ENCODE data around the gene CLEC4M. TPM values are rescaled to one million over a fixed set of nuclear protein-coding genes. Genes with fewer than 3 reads are reported as not detected.
A peak's percentile ranks its signal among the peaks of the same experiment; 100 is the strongest.

The CLEC4M gene
- total and polyA plus RNA-seq, 8 donors, result 0.78 to 2.7 (median 1.4) TPM; not detected in 1

DNA sequence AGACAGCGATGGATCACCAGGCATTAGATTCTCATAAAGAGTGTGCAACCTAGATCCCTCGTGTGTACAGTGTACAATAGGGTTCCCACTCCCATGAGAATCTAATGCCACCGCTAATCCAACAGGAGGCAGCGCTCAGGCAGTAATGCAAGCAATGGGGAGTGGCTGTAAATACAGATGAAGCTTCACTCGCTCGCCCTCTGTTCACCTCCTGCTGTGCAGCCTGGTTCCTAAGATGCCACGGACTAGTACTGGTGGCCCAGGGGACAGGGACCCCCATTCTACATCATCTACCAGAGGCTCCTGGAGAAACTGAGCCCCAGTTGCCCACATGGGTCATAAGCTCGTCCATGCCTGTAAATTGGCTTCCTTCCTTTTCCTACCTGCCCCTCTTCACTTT lies 8.0 kb downstream of the CLEC4M start:
- intact Hi-C loops (cut with DNase I), result no loop called here
- ATAC-seq (no peak), DNase-seq (no peak)
- no peaks in the 10 kb centered on the region for H3K9me3 ChIP-seq
- no peak overlapping the region for H3K27ac ChIP-seq
- H3K36me3 ChIP-seq, result no peaks in the 10 kb centered on the region
- no peak overlapping the region for H3K4me3 ChIP-seq
- TF ChIP-seq, protein P1, sequence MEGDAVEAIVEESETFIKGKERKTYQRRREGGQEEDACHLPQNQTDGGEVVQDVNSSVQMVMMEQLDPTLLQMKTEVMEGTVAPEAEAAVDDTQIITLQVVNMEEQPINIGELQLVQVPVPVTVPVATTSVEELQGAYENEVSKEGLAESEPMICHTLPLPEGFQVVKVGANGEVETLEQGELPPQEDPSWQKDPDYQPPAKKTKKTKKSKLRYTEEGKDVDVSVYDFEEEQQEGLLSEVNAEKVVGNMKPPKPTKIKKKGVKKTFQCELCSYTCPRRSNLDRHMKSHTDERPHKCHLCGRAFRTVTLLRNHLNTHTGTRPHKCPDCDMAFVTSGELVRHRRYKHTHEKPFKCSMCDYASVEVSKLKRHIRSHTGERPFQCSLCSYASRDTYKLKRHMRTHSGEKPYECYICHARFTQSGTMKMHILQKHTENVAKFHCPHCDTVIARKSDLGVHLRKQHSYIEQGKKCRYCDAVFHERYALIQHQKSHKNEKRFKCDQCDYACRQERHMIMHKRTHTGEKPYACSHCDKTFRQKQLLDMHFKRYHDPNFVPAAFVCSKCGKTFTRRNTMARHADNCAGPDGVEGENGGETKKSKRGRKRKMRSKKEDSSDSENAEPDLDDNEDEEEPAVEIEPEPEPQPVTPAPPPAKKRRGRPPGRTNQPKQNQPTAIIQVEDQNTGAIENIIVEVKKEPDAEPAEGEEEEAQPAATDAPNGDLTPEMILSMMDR (IDR thresholded peaks at IDR 0.05), result no peak
- peaks cover 0 to 19% of the 10 kb centered on the region in 2 donors for H3K4me1 ChIP-seq
- H3K27me3 ChIP-seq, result peaks cover 0 to 10% of the 10 kb centered on the region in 2 donors

DNA sequence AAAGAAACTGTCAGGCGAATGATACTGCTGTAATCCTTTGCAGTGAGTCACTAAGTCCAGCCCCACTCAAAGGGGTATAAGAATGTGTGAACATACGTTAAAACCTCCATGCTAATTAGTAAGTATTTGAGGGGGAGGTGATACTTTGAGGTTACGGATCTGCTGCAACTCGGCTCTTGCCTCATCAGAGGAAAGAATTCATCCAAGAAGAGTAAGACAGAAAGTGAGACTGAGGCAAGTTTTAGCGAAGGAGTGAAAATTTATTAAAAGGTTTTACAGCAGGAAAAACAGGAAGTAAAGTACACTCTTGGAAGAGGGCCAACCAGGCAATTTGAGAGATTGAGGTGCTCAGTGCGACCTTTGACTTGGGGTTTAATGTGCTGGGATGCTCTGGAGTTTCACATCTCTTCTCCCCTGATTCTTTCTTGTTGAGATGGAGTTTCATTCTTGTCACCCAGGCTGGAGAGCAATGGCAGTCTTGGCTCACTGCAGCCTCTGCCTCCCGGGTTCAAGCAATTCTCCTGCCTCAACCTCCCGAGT lies 9.8 kb downstream of the CLEC4M start:
- TF ChIP-seq, protein P1 (IDR thresholded peaks at IDR 0.05), result no peak
- no peaks in the 10 kb centered on the region for H3K9me3 ChIP-seq
- no peak overlapping the region for H3K4me3 ChIP-seq
- DNase-seq (no peak), ATAC-seq (peak; percentile 60)
- intact Hi-C loops (cut with DNase I), result no loop called here
- no peaks in the 10 kb centered on the region for H3K36me3 ChIP-seq
- peaks cover 0 to 3% of the 10 kb centered on the region in 2 donors for H3K27me3 ChIP-seq
- H3K4me1 ChIP-seq, result peaks cover 0 to 19% of the 10 kb centered on the region in 2 donors
- H3K27ac ChIP-seq, result no peak overlapping the region

DNA sequence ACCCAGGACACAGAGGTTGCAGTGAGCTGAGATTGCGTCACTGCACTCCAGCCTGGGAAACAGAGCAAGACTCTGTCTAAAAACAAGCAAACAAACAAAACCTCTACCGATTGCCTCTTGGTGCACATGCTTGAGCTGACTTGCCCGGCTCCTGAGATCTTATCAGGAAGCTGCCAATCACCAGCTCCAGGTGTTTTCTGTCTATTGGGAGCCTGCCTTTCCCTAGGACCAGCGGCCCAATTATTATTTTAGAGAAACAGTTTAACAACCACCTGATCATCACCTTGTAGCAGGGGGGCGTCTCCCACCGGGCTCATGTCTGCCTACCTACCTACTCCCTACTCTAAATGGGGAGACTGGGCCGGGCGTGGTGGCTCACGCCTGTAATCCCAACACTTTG lies 10.8 kb downstream of the CLEC4M start:
- Histone ChIP-seq H3K27ac (no peak overlapping the region), H3K4me1 (peaks cover 0 to 19% of the 10 kb centered on the region in 2 donors), H3K36me3 (no peaks in the 10 kb centered on the region), H3K4me3 (no peak overlapping the region), H3K27me3 (no peaks in the 10 kb centered on the region), H3K9me3 (no peaks in the 10 kb centered on the region)
- ATAC-seq (no peak), DNase-seq (no peak)
- TF ChIP-seq, protein P1 (IDR thresholded peaks at IDR 0.05), result no peak
- intact Hi-C loops (cut with DNase I), result no loop called here

DNA sequence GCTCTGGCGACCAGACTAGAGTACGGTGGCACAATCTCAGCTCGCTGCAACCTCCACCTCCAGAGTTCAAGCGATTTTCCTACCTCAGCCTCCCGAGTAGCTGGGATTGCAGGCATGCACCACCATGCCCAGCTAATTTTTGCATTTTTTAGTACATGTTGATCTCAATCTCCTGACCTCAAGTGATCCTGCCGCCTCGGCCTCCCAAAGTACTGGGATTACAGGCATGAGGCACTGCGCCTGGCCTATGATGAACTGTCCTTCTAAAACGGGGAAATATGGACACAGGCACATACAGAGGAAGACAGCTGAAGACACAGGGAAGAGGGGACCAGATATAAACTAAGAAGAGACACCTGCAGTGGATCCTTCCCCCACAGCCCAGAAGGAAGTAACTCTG lies 12.7 kb downstream of the CLEC4M start:
- Histone ChIP-seq H3K36me3 (no peaks in the 10 kb centered on the region), H3K27ac (no peak overlapping the region), H3K4me1 (peaks cover 0 to 19% of the 10 kb centered on the region in 2 donors), H3K4me3 (no peak overlapping the region), H3K27me3 (no peaks in the 10 kb centered on the region), H3K9me3 (no peaks in the 10 kb centered on the region)
- intact Hi-C loops (cut with DNase I), result no loop called here
- ATAC-seq, result no peak
- TF ChIP-seq, protein P1 (IDR thresholded peaks at IDR 0.05), result no peak
- no peak for DNase-seq

DNA sequence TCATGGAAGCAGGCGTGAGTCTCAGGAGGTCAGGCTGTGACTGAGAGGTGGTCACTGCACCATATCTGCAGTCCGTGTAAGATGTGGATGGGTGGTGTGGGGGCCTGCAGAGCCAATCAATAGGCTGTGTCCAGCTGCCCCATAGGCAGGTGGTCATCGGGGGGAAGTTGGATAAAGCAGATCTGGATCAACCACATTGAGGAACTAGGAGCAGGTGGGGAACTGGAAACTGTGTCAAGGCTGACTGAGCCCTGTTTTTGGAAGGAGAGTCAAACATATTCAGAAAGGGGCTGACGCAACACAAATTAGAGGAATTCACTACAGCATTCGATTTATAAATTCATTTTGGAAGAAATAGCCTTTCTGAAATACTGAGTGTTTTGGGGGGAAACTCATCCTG lies 15.0 kb downstream of the CLEC4M start:
- peaks cover 0 to 5% of the 10 kb centered on the region in 2 donors for H3K4me1 ChIP-seq
- no peak for ATAC-seq
- DNase-seq, result no peak
- TF ChIP-seq, protein P1 (IDR thresholded peaks at IDR 0.05), result no peak
- H3K27me3 ChIP-seq, result no peaks in the 10 kb centered on the region
- H3K9me3 ChIP-seq, result no peaks in the 10 kb centered on the region
- no peak overlapping the region for H3K27ac ChIP-seq
- intact Hi-C loops (cut with DNase I), result no loop called here
- no peaks in the 10 kb centered on the region for H3K36me3 ChIP-seq
- H3K4me3 ChIP-seq, result no peak overlapping the region
